GM15510 (cell line): ENCODE results near the gene ARL2BP.

ENCODE experiments used
- POLR2A ChIP-seq: IDR thresholded peaks from 3 replicates; pipeline ENCODE4 v1.6.1; 2011; ENCODE audit warnings: borderline replicate concordance; ENCODE audit not compliant: insufficient read length; ENCODE audit errors: extremely low read depth

Gene ARL2BP

DNA sequence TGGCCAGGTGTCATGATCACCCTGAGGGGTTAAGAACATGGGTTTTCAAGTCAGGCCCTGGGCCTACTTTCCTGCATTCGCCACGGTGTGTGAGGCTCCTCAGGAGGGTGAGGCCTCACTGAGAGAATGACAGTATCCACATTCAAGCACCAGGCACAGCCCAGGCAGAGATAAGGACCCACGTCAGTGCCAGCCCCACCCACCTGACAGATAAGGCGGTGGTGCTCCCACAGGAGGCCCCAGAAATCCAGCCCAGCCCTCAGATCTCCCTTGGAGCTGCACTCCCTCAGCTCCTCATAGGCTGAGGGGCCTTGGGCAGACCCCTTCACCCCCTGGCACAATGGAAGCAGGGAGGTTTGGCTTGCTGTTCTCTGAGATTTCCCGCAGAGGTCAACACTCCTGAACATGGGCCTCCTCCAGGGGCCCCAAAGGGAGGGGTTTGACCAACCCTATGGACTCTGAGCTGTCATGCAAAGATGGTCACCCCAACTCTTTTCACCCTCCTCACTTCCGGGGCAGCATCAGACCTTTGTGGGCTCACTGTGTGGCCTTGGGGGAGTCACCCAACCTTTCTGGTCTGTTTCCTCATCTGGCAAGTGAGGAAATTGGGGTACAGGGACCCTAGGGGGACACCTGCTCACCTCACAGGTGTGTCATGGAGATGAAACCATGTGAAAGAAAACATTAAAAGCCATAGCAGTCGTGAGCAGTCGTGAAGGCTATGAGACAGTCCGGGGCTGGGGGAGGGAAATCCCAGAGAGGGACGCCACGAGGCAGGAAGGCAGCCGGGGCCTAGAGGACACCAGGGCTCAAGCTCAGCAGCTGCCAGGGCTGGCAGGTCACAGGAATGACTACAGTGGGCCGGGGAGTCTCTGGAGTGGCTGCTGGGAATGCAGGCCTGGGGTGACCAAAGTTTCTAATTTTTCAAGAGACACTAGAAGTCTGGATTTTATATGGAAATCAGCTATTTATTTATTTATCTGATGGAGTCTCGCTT is 24.0 kb downstream of the ARL2BP start:
- no peak for TF ChIP-seq POLR2A

DNA sequence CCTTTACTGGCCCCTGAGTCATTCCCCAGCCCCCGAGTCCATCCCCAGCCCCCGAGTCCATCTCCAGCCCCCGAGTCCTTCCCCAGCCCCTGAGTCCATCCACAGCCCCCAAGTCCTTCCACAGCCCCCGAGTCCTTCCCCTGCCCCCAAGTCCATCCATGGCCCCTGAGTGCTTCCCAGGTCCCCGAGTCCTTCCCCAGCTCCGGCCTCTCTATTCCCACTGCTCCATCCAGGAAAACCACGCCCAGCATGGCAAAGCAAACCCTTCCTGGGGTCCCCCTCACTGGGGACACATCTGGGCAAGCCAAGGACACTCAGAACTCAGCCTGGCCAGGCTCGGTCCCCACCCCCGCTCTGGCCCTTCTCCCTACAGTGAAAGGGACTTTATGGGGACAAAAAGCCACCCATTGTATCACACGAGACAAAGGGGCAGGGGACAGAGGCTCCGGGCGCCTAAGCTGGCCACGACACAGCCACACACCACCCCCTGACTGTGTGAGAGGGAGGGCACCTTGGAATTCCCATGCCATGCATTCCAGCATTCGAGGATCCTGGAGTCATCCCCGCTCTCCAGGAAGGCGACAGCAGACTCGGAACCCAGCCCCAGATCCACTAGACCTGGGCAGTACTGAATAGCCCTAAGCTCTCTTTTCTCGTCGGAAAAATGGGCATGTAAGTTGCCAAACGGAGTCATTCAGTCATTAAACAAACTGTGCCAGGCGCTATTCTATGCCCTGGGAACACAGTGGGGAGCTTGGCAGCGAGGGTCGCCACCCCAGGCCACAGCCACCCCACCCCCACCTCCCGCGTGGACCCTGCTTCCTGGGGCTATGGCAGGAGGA is 25.4 kb downstream of the ARL2BP start:
- no peak for TF ChIP-seq POLR2A

DNA sequence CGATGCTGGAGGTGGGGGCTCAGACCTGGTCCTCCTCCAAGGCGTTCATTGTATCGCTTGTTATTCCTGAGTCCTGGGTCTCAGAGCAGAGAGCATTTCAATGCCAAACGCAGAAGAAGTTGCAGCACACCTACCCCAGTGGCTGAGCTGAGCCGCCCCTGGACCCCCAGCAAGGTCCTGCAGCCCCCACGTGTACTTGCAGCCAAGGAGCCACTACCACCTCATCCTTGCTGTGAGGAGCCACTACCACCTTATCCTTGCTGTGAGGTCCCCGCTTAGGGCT is 25.9 kb downstream of the ARL2BP start:
- no peak for TF ChIP-seq POLR2A

DNA sequence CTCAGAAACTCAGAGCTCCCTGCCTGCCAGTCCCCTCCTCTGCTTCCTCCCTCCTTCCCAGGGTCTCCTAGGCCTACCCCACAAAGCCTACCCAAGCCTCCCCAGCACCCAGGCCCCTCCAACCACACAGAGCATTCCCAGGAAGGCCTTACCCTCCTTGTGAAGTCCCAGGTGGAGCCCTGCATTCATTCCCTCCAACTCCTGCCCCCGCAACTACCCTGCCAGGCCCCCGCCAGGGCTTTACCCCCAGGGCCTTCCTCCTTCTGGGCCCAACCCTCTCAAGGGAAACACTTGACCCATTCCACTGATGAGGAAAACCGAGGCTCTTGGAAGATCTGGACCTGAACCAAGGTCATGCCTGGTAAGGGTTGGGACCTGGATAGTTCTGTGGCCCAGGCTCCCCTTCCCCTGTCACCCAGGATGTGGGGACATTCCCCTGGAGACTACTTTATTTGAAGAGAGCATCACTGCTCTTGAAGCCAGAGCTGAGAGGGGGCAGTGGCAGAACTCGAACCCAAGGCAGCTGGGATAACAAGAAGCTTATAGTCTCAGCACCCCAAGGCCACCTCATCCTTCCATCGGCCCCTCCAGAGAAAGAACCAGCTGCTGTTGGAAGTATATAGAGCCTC is 26.9 kb downstream of the ARL2BP start:
- no peak for TF ChIP-seq POLR2A

DNA sequence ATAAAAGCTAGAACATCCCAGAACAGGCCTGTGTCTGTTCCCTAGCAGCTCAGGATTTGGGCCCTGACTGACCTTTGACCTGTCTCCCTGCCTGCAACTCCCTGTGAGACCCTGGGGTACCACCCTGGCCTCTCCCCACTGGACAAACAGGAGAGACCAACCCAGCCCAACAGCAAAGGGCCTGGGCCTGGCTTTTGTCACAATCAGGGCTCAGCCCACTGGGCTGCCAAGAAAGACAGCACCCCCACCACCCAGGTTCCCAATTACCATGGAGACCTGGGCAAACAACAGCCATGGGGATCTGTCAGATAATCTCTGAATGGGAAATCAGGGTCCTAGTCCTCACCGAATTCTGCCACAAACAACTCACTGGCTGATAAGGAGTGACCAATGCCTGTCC is 28.3 kb downstream of the ARL2BP start:
- TF ChIP-seq POLR2A = no peak

DNA sequence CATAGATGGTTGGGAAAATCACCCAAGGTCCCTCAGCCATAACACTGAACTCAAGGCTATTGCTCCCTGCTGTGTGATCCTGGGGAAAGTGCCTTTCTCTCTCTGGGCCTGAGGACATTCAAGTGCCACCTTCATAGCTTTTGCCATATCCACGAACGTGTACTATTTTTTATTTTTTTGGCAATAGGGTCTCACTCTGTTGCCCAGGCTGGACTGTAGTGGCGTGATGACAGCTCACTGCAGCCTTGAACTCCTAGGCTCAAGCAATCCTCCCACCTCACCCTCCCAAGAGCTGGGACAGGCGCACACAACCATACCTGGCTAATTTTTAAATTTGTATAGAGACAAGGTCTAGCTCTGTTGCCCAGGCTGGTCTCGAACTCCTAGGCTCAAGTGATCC is 28.8 kb downstream of the ARL2BP start:
- TF ChIP-seq POLR2A = no peak

DNA sequence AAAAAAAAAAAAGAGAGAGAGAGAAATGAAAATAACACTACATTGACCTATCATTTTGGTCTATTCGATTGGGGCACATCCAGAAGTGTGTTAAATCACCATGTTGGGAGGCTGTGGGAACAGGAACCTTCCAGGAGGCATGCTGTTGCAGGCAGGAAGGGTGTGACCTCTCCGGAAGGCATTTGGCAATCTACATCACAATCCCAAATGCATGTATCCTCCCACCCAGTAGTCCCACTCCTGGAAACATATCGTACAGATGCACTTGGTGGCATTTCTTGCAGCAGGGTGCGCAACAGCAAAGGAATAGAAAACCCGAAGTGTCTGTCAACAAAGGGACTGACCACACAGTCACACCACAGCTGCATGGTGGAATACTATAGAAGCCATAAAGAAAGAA is 31.5 kb downstream of the ARL2BP start:
- TF ChIP-seq POLR2A = no peak

DNA sequence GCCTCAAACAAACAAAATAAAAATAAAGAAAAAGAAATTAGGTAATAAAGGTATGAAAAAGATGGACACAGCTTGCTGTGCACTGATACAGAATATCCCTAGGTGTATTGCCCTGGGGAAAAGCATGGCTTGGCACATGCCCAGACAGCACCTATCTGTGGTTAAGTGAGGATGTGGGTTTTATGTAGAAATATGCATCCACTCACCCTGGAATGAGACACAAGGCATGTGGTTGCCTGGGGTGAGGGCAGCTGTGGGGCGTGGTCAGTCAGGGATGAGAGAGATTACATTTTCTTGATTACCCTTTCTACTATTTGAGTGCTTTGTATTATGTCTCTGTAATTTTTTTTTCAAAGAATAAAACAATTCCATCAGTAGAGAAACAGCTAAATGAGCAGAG is 32.5 kb downstream of the ARL2BP start:
- no peak for TF ChIP-seq POLR2A

DNA sequence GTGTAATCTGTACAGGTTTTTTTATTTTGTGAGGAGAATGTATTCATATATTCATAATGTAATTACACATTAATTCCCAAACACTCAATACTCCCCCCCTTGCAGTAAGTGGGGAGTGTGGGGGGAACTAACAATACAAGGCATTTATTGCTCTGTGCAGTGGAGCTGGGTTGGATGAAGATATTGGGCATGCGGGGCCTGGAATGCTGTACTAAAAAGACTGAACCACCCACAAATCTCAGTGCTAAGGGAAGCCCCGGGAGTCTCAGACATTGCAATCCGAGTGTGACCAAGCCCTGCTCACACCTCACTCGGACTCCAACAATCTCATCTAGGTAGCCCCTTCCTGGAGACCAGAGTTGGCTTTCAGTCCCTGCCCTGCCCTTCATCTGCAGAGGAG is 33.4 kb downstream of the ARL2BP start:
- TF ChIP-seq POLR2A = no peak

DNA sequence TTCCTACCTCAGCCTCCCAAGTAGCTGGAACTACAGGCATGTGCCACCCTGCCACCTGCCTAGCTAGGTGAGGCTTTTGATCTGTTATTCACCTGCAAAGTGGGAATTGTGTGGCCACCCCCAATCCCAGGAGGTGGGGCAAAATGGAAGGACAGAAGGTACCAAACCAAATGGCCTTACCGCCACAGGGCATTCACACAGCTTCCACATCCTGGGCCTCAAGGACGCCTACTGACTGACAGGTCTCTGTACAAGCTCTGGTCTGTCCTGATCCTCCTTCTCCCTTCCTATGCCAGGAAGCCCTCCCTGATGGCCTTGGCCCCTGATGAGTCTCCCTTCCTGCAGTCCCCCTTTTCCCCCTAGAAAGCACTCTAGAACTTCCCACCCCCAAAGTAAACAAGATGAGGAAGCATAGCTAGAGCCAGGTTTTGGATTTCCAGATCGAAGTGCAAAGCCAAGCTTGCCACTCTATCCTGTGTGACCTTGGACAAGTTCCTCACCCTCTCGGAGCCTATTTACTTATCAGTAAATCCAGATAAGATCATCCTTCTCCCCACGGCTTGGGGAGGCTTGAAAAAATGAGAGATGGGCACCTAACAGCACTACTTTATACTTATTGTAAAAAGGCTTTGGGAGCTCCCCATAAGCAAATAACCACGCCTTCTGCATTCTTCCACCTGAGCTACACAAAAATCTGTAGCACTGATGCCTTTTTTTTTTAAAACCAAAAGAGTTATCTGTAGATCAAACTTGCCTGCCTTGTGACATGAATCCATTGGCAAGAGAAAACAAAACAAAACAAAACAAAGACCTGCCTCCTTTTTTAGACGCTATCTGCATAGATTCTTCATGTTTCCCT is 35.0 kb downstream of the ARL2BP start:
- no peak for TF ChIP-seq POLR2A

DNA sequence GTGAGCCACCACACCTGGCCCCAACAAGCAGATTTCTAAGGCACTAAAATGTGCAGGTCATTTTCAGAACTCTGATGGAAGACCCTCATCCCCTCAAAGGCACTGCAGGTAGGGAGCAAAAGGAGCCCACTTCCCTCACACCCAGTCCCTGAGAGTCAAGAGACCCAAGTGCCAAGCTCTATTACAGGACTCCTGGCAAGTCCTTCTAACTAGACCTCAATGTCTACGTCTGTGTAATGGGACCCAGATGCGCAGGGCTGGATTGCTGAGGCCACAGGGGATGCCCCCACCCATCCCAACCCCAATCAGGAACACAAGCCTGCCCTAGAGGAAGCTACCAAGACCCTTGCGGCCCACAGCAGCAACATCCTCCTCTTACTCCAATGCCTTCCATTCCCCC is 36.7 kb downstream of the ARL2BP start:
- TF ChIP-seq POLR2A = no peak

DNA sequence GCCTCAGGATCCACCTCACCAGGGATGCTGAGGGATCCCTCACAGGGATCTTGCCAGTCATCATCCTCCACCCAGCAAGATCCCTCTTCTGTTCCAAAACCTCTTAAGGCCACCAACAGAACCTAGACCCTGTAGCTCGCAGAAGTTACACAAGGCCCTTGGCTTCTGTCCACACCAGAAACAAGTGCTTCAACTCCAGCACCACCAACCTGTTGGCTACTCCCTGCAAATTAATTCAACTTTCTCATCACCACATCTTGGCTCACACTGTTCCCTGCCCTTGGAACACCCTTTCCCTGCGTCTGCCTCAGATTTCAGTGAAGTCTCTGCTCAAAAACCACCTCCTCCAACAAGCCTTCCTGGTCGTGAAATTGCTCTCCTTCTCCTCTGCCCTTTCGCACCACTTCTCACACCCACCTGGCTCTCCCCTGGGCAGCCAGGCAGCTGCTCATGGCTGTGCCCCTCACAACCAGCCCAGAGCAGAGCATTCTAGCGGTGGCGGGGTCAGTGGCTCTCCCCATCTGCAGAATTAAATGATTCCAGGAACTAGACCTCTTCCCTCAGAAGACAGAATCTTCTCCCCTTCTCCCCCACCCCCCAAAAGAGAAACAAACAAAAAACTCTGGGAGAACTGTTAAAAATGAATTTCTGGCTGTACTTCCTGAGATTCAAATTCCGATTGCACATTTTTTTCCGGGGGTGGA is 37.6 kb downstream of the ARL2BP start:
- TF ChIP-seq POLR2A = no peak

DNA sequence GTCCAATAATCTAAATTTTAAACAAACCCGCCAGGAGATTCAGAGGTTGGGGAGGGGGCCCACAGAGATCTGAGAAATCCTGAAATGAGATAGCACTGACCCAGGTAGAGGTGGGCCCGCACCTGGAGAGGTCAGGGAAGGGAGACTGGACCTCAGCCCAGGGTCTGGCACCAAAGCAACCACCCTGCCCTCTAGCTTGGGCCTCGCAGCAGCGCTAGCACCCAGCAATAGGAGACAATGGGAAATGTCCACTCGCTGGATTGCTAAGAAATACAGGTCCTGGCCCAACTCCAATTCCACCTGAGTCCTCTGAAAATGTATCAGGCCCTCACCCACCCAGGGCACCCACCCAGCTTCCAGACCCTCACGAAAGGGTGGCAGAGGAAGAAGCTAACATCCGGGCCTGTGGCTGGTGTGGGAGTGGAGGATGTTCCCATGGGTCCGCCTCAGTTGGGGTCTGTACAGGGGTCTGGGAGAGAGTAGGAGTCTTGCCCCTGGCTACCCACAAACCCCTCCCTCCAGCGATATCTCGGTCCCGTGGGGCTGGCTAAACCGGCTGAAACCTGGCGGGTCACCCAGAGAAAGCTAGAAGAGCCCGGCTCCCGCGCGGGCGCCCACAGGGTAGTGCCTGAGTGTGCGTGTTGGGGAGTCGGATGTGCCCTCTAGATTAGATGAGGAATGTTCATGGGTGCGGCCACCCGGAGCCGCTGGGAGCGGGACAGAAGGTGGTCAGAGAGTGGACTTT is 38.3 kb downstream of the ARL2BP start:
- no peak for TF ChIP-seq POLR2A

DNA sequence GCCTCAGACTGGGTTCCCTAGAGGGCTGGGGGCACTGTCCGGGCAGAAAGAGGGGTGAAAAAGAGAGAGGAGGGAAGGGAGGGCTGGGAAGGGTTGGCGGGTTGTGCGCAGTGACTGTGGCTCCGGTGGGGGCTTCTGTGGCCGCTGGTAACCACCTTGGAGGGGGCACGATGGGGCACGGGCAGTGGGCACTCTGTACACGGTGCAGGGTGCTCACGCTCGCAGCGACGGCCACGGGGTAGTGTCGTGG is 38.8 kb downstream of the ARL2BP start:
- TF ChIP-seq POLR2A = no peak

DNA sequence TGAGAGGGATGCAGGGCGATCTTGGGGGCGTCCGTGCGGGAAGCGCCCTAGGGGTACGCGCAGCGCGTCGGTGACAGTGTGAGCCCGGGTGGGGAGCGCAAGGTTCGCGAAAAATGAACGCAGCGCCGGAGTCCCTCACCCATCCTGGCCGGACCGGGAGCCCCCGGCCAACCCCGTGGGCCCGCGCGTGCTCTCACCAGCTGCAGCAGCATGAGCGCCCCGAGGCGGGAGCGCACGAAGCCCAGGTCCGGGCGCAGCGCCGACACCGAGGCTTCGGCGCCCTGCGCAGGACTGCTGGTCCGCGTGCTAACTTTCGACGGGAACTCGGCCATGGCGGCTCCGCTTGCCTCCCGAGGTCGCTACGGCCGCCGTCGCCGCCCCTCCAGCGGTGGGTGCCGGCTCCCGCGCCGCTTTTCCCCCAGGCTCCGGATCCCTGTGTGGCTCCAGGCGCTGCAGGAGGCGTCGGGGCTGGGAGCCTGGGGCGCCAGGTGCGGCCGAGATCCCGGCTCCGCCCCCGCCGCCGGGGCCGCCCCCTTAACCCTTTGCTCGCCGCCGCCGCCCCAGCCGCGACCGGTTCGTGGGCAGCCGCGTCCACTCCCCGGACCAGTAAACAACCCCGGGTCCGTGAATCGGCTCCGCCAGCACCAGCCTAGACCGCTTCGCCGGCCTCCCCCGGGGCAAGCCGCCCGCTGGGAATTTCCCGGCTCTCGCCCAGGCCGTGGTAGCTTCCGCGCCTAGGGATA is 39.3 kb downstream of the ARL2BP start, which contains the start of gene PLLP:
Gene PLLP, minus strand, starts transcription at position 464 of the 743 bp plus-strand sequence. Its CDS starts 132 bp downstream, at position 332.
- no peak for TF ChIP-seq POLR2A
